Measurements from ENCODE around the gene ANK2. TPM values are rescaled to one million over a fixed set of nuclear protein-coding genes. Genes with fewer than 3 reads are reported as not detected.

Gene ANK2
- polyA plus RNA-seq, 12 donors: 81.0 to 348 (median 266) TPM

DNA sequence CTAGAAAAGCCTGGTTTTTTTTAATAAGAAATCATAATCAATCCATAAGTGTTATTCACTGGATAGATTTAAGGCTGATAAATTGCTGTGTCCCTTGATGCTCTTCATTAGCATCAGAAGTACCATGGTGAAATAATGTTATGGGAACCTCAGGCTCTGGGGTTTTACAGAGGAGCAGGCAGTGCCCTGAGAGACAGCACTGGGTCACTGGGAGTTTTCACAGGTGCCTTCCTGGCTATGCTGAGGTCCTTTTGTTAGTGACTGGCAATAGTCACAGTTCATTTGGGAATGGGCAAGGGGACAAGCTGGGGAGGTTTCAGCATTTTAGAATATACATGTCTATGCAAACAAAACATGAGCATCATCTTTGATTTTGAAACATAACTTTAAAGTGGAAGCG lies 38.6 kb downstream of the ANK2 start:
- DNase-seq: no peak

DNA sequence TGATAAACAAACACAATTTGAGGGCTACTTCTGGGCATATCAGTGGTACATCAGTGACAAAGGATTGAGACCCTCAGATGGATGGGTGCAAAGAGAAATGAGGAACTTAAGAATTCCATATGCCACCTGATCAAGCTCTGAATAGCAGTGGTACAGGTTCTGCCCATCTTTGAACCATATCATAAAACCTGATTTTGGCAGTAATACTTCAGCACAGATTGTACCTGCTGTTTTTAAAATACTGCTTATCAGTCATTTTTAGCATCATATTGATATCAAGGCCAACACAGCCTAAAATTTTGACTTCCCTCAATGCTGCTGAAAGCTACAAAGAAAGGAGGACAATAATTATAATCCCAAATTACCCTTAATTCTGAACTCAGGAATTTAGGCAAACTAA lies 41.5 kb downstream of the ANK2 start:
- DNase-seq: no peak

DNA sequence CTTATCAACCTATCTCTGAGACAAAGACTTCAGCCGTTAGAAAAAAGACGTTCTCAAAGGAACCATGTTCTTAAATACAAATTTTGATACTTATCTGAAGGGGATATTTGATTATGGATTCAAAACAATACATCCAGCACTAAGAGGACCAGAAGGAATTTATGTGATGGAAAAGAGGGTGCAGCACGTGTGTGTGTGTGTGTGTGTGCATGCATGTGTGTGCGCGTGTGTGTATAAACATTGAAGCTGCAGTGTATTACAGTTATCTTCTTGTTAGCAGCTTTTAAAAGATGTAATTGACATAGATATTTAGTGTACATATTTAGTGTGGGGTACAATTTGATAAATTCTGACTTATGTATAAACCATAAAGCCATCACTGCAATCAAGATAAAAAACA lies 44.9 kb downstream of the ANK2 start:
- no peak for DNase-seq

DNA sequence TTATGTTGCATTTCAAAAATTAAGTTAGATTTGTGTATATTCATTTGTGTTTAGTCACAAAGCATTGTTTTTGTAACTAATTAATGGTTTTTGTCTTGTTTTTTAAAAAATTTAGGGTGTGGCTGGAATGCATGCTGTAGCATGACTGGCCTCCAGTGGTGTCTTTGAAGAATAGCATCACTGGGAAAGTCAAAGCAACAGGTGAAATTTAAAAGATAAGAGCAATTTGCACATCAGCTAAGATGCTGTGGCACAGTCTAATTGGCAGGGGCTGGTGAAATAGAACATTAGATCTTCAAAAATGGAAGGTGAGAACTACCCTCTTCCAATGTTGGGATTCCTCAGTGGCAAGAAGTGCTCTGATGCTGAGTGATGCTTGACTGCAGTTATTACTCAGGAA lies 45.3 kb downstream of the ANK2 start:
- DNase-seq: no peak

DNA sequence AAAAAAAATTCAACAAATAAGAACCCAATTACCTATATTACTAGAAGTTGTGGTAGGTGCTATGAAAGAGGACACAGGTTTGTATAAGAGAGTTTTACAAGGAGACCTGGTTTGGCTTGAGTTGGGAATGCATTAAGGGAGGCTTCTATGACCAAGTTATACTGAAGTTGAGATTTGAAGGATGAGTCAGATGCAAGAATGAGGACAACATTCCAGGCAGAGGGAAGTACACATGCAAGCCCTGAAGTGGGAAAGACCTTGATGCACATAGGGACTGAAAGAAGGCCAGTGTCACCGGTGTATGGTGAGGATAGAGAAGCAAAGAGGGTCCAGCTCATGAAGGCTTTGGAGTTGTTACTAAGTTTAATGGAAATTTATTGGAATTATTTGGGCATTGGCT lies 52.2 kb downstream of the ANK2 start:
- DNase-seq: no peak

DNA sequence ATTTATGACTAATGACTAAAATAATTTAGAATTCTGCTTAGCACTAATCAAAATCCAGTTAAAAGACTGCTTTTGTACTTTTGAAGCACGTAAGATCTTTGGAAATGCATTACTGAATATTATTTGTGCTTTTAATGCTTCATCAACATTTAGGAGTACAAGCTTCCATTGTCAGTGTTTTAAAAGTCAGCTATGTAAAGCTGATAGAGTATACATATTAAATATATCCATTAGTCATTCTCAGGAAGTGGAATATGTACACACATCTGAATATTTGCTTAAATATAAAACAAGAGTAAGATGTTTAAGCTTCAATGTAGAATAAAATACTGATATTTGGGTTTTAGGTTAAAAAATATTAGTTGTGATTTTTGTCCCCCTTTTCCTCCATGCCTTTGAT lies 54.1 kb downstream of the ANK2 start:
- no peak for DNase-seq

DNA sequence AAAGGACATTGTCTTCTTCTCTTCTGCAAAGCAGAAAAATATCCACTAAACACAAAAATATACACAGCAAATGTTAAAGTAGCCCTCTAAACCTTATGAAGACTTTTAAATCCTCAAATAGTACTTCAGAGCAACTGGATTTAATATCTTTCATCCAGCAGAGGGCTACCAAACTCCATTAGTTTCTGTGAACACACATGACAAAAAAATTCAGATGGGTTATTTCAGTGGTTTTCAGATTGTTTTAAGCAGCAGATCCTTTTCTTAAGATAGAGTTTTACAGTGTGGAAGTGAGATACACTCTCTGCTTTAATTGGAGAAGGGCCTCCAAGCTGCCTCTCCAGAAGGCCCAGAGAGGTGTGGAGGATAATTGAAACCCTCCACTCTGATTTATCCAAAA lies 56.7 kb downstream of the ANK2 start:
- DNase-seq: peak; percentile 67

DNA sequence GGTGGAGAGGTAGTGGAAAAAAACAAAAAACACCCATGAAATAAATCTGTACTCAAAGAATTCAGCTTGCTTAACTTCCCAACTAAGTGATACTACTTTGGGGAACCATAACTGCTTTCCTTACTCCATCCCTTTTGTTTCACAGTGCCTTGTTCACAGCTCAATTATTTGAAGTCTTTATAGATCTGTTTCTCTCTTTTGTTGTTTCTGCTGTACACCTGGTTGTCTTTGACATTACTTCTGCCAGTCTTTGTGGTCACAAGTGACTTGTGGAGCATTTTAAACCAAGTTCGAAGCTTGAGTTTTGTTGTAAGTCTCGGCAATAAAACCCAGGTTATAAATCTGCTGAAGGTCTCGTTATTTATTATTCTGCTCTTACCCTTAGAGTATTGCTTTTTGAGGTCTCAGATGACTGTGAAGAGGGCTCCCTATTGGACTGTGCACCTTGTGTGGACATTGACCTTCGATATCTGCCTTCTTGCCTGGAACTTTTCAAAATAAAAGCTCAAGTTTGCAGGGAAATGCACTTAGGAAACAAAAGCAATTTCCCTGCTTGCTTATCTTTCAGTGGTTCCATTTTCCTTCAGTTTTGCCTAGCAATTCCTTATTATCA lies 59.8 kb downstream of the ANK2 start:
- no peak for DNase-seq

DNA sequence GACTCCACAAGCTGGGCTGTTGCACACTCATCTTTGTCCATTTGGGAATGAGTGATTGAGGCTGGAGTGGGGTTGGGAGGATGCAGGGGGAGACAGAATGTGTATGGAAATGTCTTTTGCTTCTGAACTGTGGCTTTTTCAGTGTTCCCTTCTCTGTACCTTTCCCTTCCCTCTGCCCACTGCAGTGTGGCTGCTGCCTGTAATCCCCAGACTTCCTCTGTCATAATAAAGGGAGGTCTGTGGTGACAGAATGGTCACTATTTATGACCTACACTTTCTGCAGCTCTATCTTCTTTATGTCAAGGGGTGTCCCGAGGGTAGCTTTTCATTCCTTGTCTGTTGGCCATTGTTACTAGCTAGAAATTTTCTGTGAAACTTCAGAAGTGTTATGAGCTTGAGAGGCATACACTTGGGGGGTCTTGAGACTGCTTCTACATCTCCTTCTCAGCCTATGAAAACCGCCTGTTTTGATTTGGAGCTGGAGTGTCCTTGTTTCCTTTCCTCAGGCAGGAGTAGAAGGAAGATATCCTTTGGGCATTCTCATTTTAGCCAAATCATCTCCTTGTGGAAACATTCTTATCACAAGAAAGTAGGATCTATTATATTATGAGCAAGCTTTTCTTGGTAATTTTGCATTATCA lies 63.0 kb downstream of the ANK2 start:
- no peak for DNase-seq

DNA sequence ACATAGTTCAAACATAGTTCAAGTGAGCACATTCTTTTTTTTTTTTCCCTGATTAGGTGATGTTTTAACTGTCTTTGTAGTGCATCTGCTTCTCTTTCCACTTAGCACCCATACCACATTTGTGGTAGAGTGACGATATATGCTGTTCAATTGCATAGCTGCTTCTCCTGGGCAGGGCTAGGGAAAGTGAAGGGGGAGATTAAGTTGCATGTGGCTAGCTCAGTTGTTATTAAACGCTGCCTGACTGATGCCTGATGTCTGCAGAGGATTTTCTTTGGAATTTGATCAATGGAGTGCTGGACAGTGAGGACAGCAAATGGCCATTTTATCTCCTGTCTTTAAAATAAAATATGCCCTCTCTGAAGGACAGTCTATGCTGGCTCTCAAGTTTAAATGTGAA lies 63.7 kb downstream of the ANK2 start:
- DNase-seq: no peak

DNA sequence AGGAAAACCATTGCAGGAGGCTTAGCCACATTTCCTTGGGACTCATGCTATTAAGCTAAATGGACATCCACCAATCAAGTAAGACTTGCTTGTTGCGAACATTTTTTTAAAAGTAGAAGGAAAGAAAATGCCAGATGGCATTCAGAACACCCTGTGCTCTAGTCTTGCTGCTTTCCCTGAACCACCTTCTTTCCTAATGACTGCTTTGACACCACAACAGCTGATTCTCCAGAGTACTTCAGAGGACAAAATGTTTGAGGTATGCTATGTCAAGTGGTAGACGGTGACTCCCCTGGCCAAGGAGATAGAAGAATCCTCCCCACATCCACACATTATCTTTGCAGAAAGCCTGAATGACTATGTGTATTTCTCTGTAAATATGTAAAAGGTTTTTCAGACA lies 65.4 kb downstream of the ANK2 start:
- DNase-seq: no peak

DNA sequence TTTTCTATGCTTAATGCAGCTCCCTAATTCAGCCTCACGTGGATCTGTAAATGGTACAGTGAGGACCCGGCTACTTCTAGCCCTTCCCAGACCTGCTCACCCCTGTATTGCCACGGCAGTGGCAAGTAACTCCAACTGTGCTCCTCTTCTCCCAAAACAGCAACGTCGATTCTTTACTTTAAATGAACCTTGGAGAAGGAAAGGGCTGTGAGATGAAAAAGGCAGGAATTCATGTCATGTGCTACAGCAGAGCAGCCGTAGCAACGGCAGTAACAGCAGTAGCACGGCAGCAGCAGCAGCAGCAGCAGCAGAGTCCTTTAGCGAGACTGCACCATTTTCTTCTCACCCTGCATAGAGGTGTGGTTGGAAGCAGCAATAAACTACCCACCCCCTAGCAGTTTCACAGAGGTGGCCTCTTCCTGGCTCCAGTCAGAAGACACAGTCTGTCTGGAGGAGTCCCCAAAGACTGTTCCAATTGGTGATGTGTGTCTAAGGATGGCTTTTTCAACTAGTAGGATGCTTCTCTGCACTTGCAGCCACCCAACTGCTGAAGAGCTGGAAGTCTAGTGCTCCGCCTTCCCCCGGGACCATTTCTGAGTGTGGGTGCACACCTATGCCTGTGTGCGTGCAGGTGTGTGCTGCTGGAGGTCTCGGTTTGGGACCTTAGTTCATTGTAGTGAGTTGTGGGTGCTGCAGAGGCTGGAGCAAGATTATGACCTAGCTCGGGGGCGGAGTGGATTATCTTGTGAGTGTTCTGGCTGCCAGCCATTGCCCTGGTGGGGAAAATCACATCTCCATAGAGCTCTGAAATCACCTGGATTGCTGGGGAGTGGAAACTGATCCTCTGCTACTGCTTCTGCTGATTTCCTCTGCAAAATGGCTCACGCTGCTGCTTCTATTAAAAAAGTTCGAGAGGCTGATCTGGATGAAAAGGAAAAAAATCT lies 67.2 kb downstream of the ANK2 start:
- DNase-seq: peak; percentile 44

DNA sequence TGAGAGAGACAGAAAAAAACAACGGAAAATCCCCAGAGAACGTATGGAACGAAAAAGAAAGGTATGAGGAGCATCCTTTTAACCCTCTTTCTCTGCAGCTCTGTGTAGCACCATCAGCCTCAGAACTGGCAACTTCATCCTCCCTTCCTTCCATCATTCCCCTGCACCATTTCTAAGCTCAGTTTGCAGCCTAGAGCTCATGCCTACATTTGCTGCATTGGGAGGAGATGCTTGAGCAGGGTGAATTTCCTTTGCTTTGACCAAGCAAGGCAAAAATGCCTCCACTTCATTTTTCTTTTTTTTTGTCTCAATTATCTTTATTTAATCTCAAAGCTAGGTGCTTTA lies 67.9 kb downstream of the ANK2 start:
- no peak for DNase-seq

DNA sequence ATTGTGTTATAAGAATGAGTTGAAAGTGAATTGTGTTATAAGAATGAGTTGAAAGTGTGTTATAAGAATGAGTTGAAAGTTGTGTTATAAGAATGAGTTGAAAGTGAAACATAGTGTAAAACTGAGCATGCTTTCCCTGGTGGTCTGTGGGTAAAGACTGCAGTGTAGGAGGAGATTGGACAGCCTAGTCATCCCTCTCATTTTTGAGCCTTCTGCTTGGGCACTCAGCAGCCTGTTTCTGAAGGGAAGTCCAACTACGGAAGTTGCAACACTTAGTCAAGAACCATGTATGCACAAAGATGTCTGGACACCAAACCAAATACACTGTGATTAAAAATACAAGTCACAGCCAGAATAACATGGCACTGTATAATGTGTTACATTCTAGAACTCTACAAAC lies 72.6 kb downstream of the ANK2 start:
- DNase-seq: no peak

DNA sequence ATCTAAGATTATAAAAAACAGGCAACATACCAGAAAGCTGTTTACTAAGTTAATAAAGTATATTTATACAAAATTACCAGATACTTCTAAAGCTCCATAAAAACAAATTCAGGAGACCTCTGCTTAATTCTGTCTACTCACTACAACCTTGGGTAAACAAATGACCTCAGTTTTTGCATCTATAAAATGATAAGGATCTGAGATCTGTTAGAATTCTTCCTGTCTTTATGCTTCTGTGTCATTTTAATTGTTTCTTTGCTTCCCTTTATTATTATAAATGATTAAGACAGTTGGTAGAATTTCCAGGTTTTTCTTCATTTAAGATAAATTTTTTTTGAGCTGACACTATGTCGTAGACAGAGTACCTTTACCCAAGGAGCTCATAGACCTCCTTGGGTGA lies 76.0 kb downstream of the ANK2 start:
- DNase-seq: no peak

DNA sequence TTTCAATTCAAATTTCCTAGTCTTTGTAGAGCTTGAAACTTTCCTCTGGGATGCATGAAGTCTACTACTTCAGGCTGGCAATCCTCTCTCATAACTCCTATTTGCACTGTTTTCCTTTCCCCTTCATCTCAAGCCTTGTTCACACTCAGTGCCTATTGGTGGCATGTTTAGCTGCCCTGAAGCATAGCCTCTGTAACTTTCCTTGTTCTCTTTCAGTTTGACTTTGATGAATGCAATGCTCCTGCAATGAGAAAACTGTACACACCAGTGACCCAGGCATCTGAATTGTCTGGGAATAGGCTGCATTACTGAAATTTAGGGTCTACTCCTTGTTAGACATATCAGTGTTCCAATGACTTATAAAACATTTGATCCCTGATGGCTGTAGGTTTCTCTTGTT lies 81.7 kb downstream of the ANK2 start:
- no peak for DNase-seq

DNA sequence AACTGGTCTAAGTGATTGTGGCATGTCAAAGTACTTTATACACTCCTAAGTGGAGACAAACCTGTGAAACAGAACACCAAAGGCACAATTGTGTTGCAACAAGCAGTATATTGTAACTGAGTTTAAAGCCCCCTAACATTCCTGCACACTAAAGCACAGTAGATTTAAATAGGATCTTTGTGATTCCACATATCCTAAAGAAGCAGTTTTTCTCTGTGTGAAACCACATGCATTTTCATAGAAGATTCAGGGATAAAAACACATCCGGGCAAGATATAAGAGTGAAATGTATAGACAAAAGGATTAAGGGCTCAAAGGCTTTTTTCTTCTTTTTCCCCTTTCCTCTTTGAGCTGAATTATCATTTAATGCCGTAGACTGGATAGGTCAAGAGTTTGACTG lies 82.2 kb downstream of the ANK2 start:
- DNase-seq: no peak

DNA sequence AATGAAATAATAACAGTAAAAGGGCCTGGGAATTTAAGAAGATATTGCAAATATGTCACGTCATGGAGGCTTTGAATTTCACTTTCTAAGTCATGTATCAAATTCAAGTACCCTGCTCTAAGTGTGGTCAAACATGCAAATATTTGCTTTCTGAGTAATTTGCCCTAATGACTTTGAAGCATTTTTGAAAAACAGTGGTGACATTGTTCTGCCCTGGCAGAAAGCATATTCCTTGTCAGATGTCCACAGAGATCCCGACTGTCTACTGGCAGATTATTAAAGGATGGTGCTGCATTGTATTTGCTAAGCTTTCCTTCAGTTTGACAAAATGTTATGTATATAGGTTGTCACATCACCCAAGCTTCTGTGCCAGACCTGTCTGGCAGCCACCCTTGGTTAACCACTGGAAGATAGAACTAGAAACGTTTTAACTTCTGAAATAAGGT lies 92.5 kb downstream of the ANK2 start:
- no peak for DNase-seq

DNA sequence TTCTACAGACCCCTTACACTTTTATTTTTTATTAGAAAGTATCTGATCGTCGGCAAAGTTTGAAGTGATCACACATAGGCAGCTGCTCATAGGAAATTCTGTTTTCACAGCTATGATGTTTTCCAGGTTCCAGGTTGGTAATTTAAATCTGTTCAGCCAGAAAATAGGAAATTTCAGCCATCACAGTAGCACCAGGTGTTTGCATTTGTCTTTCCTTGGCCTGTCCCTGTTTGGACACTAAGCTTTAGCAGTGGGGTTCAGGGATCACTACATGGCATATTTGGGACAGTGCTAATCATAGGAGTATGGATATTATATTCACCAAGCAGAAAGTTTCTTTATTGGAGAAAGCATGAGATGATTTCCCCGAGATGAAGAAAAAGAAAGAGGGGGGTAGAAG lies 92.9 kb downstream of the ANK2 start:
- no peak for DNase-seq

DNA sequence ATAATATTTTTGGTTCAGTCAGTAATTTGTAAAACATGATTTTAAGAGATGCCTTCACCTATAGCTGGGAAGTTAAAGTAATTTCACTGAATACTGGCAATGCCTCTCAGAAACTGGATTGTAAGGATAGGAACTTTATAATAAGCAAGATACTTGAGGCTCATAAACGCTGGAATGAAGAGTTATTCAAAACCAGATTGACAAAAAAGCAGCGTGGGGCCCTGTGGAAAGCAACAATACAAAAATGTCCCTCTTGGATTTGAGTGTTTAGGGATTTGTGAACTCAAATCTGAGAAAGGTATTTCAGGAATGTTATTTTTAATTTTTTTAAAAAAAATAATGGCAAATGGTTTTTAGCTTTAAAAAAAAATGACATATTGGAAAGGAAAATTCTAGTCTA lies 94.6 kb downstream of the ANK2 start:
- DNase-seq: no peak

DNA sequence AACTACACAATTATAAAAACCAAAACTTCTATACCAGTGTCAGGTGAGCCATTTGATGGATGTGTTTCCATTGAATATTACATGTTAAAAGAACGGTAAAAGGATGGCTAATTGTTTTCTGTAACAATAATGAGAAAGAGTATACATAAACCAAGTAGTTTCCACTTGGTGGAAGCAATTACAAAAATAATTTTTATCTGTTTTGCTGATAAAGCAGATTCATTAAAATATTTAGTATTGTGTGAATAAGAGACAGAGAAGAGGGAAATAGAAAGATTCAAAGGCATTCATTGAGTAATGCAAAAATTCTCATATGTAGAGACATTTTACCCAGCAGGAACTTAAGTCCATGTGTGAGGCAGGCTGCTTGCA lies 95.7 kb downstream of the ANK2 start:
- DNase-seq: no peak

DNA sequence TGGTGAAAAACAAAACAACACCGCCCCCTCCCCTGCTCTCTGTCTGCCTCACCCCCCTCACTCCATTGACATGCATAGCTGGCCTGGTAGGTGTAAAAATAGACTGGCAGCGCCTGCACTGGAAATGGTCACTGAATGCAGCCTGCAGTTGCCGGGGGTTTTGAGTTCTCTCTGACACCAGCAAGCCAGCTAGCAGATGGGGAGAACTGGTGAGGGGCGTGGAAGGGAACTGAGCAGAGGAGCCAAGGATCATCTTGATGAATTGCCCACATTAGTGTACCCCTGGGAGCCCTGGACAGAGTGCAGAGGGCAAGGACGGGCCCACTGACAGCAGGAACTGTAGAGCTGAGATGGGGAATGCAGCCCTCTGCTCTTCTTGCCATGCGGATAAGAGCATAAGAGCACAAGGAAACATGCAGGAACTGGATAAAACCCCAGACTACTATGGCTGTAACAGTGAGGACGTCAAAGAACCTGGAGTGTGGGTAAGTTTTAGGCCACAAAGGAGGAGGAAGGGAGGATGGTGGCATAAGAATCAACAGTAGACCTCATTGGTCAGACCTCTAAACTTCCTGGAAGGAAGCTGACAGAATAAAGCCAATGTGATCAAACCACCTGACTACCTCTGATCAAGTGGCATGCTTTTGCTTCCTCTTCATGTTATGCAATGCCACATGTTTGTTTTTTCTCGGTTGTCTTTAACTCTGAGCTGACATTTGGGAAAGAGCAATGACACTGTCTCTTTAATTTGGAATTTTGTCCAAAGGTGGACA lies 96.3 kb downstream of the ANK2 start:
- DNase-seq: no peak

All from muscle of arm (tissue), 12 donors.